Heart left ventricle (tissue), 16 donors: ENCODE results near the gene CADM2. TPM values are rescaled to one million over a fixed set of nuclear protein-coding genes. Genes with fewer than 3 reads are reported as not detected.
A peak's percentile ranks its signal among the peaks of the same experiment; 100 is the strongest.

ENCODE experiments used
- ATAC-seq, 4 donors: fragments of 200-7000 bp; cut with Tn5 transposase; one replicate each; pipeline ENCODE4 v1.9.1; 2020 to 2022; ENCODE audit warnings: moderate library complexity in 4 of 4, mild to moderate bottlenecking in 3 of 4, moderate number of reproducible peaks in 1 of 4
- DNase-seq, 5 donors: peaks; one replicate each; pipeline ENCODE4 v3.0.0-alpha.2; 2020
- H3K27ac ChIP-seq, 12 donors: fragments of 200-600 bp; sonication (generic) in 4 of 12; one replicate each; pipeline versions ENCODE4 v1.5.0 to v1.8.0; 2016 to 2022; ENCODE audit warnings: mild to moderate bottlenecking in 2 of 12
- H3K27me3 ChIP-seq, 9 donors: fragments of 200-600 bp; sonication (generic) in 2 of 9; one replicate each; pipeline versions ENCODE4 v1.5.1 to v1.8.0; 2016 to 2022; ENCODE audit warnings: mild to moderate bottlenecking in 3 of 9
- H3K36me3 ChIP-seq, 9 donors: fragments of 200-600 bp; sonication (generic) in 2 of 9; one replicate each; pipeline versions ENCODE4 v1.5.0 to v1.8.0; 2018 to 2022; ENCODE audit warnings: mild to moderate bottlenecking in 2 of 9
- H3K4me1 ChIP-seq, 12 donors: fragments of 200-600 bp; sonication (generic) in 4 of 12; one replicate each; pipeline versions ENCODE4 v1.5.0 to v1.8.0; 2016 to 2022; ENCODE audit warnings: mild to moderate bottlenecking in 3 of 12
- H3K4me3 ChIP-seq, 12 donors: fragments of 200-600 bp; sonication (generic) in 4 of 12; one replicate each; pipeline versions ENCODE4 v1.5.0 to v1.8.0; 2017 to 2022; ENCODE audit warnings: mild to moderate bottlenecking in 9 of 12, moderate library complexity in 4 of 12
- H3K9me3 ChIP-seq, 12 donors: fragments of 200-600 bp; sonication (generic) in 4 of 12; one replicate each; pipeline versions ENCODE4 v1.5.0 to v1.8.0; 2016 to 2022; ENCODE audit warnings: mild to moderate bottlenecking in 1 of 12
- POLR2A ChIP-seq, 2 donors: fragments of 450-650 bp; IDR thresholded peaks; one replicate each; pipeline ENCODE4 v1.6.1; 2017; ENCODE audit warnings: antibody characterized with exemption in 2 of 2, mild to moderate bottlenecking in 2 of 2, moderate library complexity in 2 of 2
- WGBS, 4 donors: extraction: QIAGEN DNeasy Blood & Tissue Kit in 2 of 4; methylation state at CpG; one replicate each; pipeline versions ENCODE4 v1.1.5 to v1.1.7; 2013 to 2018; 5-methylcytosine and 5-hydroxymethylcytosine counted together
- intact Hi-C, 10 donors: fragments of 100-400 bp; cut with DNase I; formaldehyde crosslinking; loops; one replicate each; pipeline versions ENCODE4 v1.11.1 to v1.14.2; 2022
- polyA plus RNA-seq, 2 donors: library from polyadenylated mRNA; stranded (reverse); fragments of 200-250 nt; gene quantifications; one replicate each; pipeline ENCODE4 v1.2.3, GENCODE V29; 2013
- total RNA-seq, 9 donors: library from RNA; depleted of rRNA in 2 of 9; stranded (reverse); fragments of >200 nt in 2 of 9; fragmentation: NEBNext Ultra II Directional in 3 of 9; extraction: Animal tissue kit (Norgen Biotek cat#: 25700) in 3 of 9; gene quantifications; one replicate each; pipeline versions ENCODE4 v1.1.0 to v1.2.4, GENCODE V29; 2016 to 2023
- TF ChIP-seq, protein P1 (sequence below), 12 donors: fragments of 200-600 bp; sonication (generic) in 4 of 12; IDR thresholded peaks; one replicate each; pipeline versions ENCODE4 v1.5.0 to v1.8.0; 2018 to 2022; ENCODE audit warnings: antibody characterized with exemption in 12 of 12, mild to moderate bottlenecking in 5 of 12
- donor health status: ischemic (EF 13 %, LVEDD 7.1; RV severe dilation, severe dysfunction).
- donor health status: healthy with polysubstance abuse.
- donor health status: DM: no; HTN: yes; CAD: no.
- donor health status: DM: no; HTN: no; CAD: no.
- donor health status: ischemic (EF 25% LVEDD 6.9; RV normal size, moderate dysfunction).
- donor health status: ischemic (EF 25% LVEDD 5.7; RV mildly dilated, moderate dysfunction).
- donor health status: healthy.
- donor health status: DM: yes; HTN: yes; CAD: no.
- donor health status: ischemic (EF 35%, LVEDD 5.7; RV mildly dilated, moderate dysfunction).
- donor health status: nonischemic (EF 11% LVEDD 7.7; RV severe dilation, severe dysfunction).
- donor health status: DM: yes; HTN: yes; CAD: no.
- donor health status: PGD.
- donor health status: ischemic (EF 29% LVEDD 5.4; RV normal size, mild dysfunction).
- donor health status: nonischemic (EF 23%, LVEDD 6.1; RV moderate dilation, normal function).

Gene CADM2
- total and polyA plus RNA-seq, 11 donors, result 0.19 to 2.3 (median 0.69) TPM

DNA sequence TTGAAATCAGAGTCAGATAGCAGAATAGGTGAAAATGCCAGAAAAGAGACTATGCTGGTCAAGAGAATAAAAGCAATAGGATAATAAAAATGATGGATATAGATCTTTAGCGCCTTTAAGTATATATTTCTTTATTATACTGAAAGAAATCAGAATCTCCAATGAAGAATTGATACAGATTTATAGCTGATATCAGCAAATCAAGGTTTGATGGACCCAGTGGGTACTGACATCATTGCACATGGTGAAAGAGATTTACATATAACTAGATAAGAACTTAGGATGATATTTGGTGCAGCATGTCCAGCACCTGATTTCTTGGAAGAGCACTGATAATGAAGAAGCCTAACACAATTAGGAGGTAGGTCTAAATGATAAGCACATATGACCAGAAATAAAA lies 18.2 kb downstream of the CADM2 start:
- intact Hi-C loops, result no loop called here
- 57 to 68% (median 64%) methylated on average over 1 of the region's 1 CpG for WGBS, 4 donors

DNA sequence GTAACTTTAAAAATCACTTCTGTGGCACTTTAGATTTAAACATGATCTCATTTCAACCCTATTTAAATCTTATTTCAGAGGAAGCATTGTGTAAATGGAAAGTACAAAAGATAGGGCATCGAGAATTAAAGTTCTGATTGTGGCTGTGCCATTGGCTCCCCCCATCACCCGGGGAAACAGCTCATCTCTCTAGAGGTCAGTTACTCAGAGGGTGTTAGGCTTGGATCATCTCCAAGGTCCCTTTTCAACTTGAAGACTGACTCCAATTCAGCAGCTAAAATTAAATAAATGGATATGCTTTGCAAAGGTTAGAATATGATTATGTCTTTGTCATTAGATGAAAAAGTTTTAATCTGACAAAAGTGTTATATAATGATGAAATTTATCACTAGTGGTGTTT lies 20.1 kb downstream of the CADM2 start:
- Histone ChIP-seq H3K27me3 (no peaks in the 10 kb centered on the region), H3K36me3 (no peaks in the 10 kb centered on the region), H3K9me3 (no peaks in the 10 kb centered on the region), H3K27ac (no peak overlapping the region), H3K4me1 (no peaks in the 10 kb centered on the region), H3K4me3 (no peak overlapping the region)
- DNase-seq (no peak), ATAC-seq (no peak)
- TF ChIP-seq POLR2A (IDR thresholded peaks at IDR 0.05), result no peak
- TF ChIP-seq, protein P1, sequence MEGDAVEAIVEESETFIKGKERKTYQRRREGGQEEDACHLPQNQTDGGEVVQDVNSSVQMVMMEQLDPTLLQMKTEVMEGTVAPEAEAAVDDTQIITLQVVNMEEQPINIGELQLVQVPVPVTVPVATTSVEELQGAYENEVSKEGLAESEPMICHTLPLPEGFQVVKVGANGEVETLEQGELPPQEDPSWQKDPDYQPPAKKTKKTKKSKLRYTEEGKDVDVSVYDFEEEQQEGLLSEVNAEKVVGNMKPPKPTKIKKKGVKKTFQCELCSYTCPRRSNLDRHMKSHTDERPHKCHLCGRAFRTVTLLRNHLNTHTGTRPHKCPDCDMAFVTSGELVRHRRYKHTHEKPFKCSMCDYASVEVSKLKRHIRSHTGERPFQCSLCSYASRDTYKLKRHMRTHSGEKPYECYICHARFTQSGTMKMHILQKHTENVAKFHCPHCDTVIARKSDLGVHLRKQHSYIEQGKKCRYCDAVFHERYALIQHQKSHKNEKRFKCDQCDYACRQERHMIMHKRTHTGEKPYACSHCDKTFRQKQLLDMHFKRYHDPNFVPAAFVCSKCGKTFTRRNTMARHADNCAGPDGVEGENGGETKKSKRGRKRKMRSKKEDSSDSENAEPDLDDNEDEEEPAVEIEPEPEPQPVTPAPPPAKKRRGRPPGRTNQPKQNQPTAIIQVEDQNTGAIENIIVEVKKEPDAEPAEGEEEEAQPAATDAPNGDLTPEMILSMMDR (IDR thresholded peaks at IDR 0.05), result no peak
- intact Hi-C loops, result no loop called here
- 9 to 24% (median 19%) methylated on average over 2 of the region's 2 CpGs for WGBS, 4 donors

More for the DNA sequence above, 18.2 kb downstream of the CADM2 start:
- no peak for TF ChIP-seq POLR2A (IDR thresholded peaks at IDR 0.05)
- TF ChIP-seq, protein P1 (IDR thresholded peaks at IDR 0.05), result no peak
- Histone ChIP-seq H3K4me3 (no peak overlapping the region), H3K36me3 (no peaks in the 10 kb centered on the region), H3K27ac (no peak overlapping the region), H3K9me3 (no peaks in the 10 kb centered on the region), H3K4me1 (no peaks in the 10 kb centered on the region), H3K27me3 (no peaks in the 10 kb centered on the region)
- ATAC-seq (no peak), DNase-seq (no peak)

DNA sequence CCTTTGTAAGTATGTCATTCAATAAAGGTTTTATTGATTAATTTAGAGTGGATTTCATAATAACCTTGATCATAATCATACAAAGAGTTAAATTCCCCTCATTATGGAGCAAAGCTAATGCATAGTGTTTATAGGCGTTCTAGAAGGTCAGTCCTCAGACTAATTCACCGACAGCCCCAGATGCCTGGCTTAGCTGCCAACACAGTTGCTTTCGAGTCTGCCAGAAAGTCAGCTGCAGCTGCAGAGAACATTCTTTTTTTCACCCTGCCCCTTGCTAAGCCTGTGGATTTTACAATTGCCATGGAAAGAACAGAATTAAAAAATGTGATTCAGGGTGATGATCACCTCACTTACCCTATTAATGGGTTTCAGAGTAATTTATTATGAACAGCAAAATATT lies 21.2 kb downstream of the CADM2 start:
- Histone ChIP-seq H3K4me3 (no peak overlapping the region), H3K36me3 (no peaks in the 10 kb centered on the region), H3K4me1 (no peaks in the 10 kb centered on the region), H3K9me3 (no peaks in the 10 kb centered on the region), H3K27me3 (no peaks in the 10 kb centered on the region), H3K27ac (no peak overlapping the region)
- WGBS, 4 donors, result 3 to 34% (median 16%) methylated on average over 3 of the region's 3 CpGs
- DNase-seq (peak in 1 of 5 donors; percentile 18), ATAC-seq (no peak)
- TF ChIP-seq, protein P1 (IDR thresholded peaks at IDR 0.05), result no peak
- no peak for TF ChIP-seq POLR2A (IDR thresholded peaks at IDR 0.05)
- intact Hi-C loops, result no loop called here

DNA sequence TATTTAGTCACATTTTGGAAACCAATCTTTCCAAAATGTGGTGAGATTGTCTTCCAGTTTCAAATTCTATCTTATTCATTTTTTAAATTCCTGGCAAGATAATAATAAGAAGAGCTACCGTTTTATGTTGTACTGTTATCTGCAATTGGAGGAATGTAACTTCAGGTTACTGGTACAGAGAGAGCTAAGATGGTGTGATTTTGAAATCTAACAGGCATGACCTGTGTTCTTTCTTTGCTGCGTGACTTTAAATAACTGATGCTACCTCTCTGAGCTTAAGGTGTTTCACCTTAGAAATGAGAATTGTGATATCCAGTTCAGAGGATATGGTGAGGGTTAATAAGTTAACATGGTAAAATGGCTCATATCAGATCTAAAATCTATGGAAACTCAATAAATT lies 21.7 kb downstream of the CADM2 start:
- Histone ChIP-seq H3K4me1 (no peaks in the 10 kb centered on the region), H3K9me3 (no peaks in the 10 kb centered on the region), H3K27me3 (no peaks in the 10 kb centered on the region), H3K4me3 (no peak overlapping the region), H3K27ac (no peak overlapping the region), H3K36me3 (no peaks in the 10 kb centered on the region)
- intact Hi-C loops, result no loop called here
- WGBS, 4 donors, result 40 to 48% (median 43%) methylated on average over 2 of the region's 2 CpGs
- ATAC-seq, result no peak
- DNase-seq, result no peak
- TF ChIP-seq, protein P1 (IDR thresholded peaks at IDR 0.05), result no peak
- no peak for TF ChIP-seq POLR2A (IDR thresholded peaks at IDR 0.05)
